Activated T-cell treated with anti-CD3 and anti-CD28 coated beads, Interleukin-2, amount 50 U/mL, for 4 hours (primary cell): Measurements from ENCODE around the gene CNNM1. TPM values are rescaled to one million over a fixed set of nuclear protein-coding genes. Genes with fewer than 3 reads are reported as not detected.

Experiments used
- ATAC-seq, 2 donors: fragments of 200-7000 bp; cut with Tn5 transposase; one replicate each; pipeline ENCODE4 v1.10.0; 2021
- DNase-seq: peaks from one replicate; pipeline ENCODE4 v3.0.0-alpha.2; 2020
- H3K27me3 Mint-ChIP-seq: one replicate; pipeline ENCODE4 v1.8.0; 2021; ENCODE audit warnings: low read depth, mixed read lengths
- H3K36me3 Mint-ChIP-seq: one replicate; pipeline ENCODE4 v1.8.0; 2022; ENCODE audit warnings: mixed read lengths; ENCODE audit not compliant: insufficient read depth
- H3K4me1 Mint-ChIP-seq: one replicate; pipeline ENCODE4 v1.8.0; 2021; ENCODE audit warnings: low read depth, mixed read lengths
- H3K4me3 Mint-ChIP-seq: one replicate; pipeline ENCODE4 v1.8.0; 2021; ENCODE audit warnings: mild to moderate bottlenecking, moderate library complexity, mixed read lengths
- H3K9me3 Mint-ChIP-seq: one replicate; pipeline ENCODE4 v1.8.0; 2021; ENCODE audit warnings: mixed read lengths
- total RNA-seq, 3 donors: library from RNA; stranded (reverse); gene quantifications; one replicate each; pipeline ENCODE4 v1.2.1, GENCODE V29; 2021

CNNM1 gene
- total RNA-seq, 3 donors from 2014 or later: 0.58 to 1.9 (median 0.60) TPM

DNA sequence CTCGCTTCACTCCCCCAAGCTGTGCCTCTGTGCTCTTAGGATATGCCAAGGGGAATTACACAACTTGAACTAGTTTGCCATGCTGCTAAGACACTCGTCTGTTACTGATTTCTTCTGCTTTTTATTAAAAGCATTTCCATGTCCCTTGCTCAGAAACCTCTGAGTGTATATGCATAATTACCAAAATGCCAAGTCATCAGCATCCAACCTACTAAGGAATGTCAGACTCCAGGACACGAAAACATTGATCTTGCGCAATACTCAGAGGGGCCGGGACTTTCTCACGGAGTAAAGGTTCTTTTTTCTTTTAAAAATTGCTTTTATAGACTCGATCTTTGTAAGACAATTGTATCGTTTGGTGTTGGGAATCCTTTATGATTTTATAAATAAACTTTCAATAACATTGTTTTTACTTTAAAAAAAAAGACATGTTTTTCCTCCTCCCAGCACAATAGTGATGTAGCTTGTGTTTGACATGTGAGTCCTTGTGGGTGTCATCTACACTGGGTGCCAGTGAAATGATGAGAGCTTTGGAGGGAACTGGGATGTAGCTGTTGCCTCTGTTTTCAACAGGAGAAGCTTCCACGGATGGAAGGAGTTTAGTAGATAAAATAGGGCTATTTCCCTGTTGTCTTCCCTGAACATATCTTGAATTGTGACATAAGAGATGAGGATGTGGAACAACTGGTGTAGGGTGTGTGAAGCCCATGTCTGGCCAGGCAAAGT is 43.6 kb downstream of the CNNM1 start:
- ATAC-seq: no peak

DNA sequence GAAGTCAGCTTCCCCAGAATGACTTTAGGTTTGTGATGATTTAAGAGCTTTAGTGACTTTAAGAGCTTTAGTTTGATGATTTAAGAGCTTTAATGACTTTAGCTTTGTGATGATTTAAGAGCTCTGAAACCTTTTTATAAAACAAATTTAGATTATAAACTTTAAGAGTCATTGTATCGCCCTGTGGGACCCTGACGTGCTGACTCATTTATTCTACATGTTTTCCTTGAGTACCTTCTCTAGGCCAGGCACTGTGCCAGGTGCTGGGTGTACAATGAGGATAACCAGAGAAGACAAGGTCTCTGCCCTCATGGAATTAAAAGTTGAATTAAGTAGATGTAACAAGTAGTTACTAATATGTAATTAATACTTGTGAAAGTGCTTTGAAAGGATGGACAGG is 45.4 kb downstream of the CNNM1 start:
- no peaks in the 10 kb centered on the region for H3K9me3 Mint-ChIP-seq
- no peak overlapping the region for H3K4me3 Mint-ChIP-seq
- H3K27me3 Mint-ChIP-seq: peaks cover 16% of the 10 kb centered on the region

More for the DNA sequence above, 43.6 kb downstream of the CNNM1 start:
- Mint-ChIP-seq H3K27me3 (peaks cover 24% of the 10 kb centered on the region), H3K36me3 (no peaks in the 10 kb centered on the region), H3K9me3 (no peaks in the 10 kb centered on the region), H3K4me3 (no peak overlapping the region), H3K4me1 (peaks cover 4% of the 10 kb centered on the region)
- DNase-seq: no peak

GRCh38 chr10:99374972-99375371 is 45.8 kb downstream of the CNNM1 start:
- Mint-ChIP-seq H3K27me3 (peaks cover 13% of the 10 kb centered on the region), H3K4me3 (no peak overlapping the region), H3K36me3 (no peaks in the 10 kb centered on the region), H3K4me1 (peaks cover 4% of the 10 kb centered on the region), H3K9me3 (no peaks in the 10 kb centered on the region)
- no peak for DNase-seq
- no peak for ATAC-seq

More for the DNA sequence above, 45.4 kb downstream of the CNNM1 start:
- no peak for DNase-seq
- Mint-ChIP-seq H3K36me3 (no peaks in the 10 kb centered on the region), H3K4me1 (peaks cover 4% of the 10 kb centered on the region)
- no peak for ATAC-seq

- ATAC-seq: no peak
- Mint-ChIP-seq H3K27me3 (peaks cover 13% of the 10 kb centered on the region), H3K4me1 (peaks cover 4% of the 10 kb centered on the region), H3K9me3 (no peaks in the 10 kb centered on the region), H3K4me3 (no peak overlapping the region), H3K36me3 (no peaks in the 10 kb centered on the region)
- DNase-seq: no peak
Observed at GRCh38 chr10:99375426-99375825, 46.3 kb downstream of the CNNM1 start.

DNA sequence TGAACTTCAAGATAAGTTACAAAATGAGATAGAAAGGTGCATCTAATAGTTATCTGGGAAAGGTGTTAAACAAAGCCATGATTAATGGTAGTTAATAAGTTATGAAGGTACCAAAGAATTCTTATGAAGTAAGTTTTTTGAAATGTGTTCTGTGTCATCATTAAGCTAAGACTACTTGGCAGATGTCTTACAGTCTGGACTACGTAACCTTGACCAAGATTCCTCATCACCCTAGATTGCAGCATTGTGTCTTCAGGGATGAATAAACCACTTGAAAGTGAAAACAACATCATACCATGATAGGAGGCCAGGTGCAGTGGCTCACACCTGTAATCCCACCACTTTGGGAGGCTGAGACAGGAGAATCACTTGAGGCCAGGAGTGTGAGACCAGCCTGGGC is 53.0 kb downstream of the CNNM1 start:
- H3K36me3 Mint-ChIP-seq: no peaks in the 10 kb centered on the region
- DNase-seq (no peak), ATAC-seq (no peak)
- no peaks in the 10 kb centered on the region for H3K9me3 Mint-ChIP-seq
- H3K4me1 Mint-ChIP-seq: no peaks in the 10 kb centered on the region
- peaks cover 9% of the 10 kb centered on the region for H3K27me3 Mint-ChIP-seq
- no peak overlapping the region for H3K4me3 Mint-ChIP-seq

- H3K4me1 Mint-ChIP-seq: no peaks in the 10 kb centered on the region
- no peaks in the 10 kb centered on the region for H3K36me3 Mint-ChIP-seq
- no peak overlapping the region for H3K4me3 Mint-ChIP-seq
- H3K27me3 Mint-ChIP-seq: peaks cover 6% of the 10 kb centered on the region
- no peaks in the 10 kb centered on the region for H3K9me3 Mint-ChIP-seq
- DNase-seq (no peak), ATAC-seq (no peak)
Observed at GRCh38 chr10:99387071-99387470, 57.9 kb downstream of the CNNM1 start.

- ATAC-seq: no peak
- DNase-seq: no peak
- no peak overlapping the region for H3K4me3 Mint-ChIP-seq
- H3K4me1 Mint-ChIP-seq: peaks cover 1% of the 10 kb centered on the region
- peaks cover 6% of the 10 kb centered on the region for H3K27me3 Mint-ChIP-seq
- H3K36me3 Mint-ChIP-seq: no peaks in the 10 kb centered on the region
- H3K9me3 Mint-ChIP-seq: no peaks in the 10 kb centered on the region
Observed at GRCh38 chr10:99387541-99387940, 58.4 kb downstream of the CNNM1 start.

DNA sequence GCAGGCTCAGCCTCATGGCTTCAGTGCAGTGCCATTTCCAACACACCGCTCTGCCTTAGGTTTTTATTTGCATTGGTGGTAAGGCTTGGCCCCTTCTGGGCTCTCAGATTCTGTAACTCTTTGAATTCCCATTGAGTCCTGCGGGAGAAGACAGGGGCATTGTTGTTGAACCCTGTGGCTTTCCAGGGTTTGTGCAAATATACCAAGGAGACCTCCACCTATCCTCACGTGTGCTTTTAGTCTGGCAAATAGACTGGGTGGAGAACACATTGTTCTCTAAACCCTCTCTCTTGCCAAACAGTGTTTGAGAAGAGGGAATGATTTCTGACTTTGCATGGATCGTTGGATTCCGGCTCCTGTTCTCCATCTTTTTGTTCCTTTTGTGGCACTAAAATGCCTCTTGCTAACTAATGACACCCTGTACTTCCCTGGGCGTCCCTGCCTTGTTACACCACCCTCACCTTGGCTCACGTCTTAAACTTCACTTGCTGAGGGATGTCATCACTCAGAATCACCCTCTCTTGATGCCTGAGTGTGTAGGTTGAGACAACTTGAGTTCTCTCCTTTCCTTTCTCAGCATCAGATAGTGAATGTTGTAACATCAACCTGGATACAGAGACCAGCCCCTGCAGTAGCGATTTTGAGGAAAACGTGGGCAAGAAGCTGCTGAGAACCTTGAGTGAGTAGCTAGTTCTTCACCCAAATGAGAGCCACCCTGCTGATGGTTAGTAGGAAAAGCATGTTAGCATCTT is 60.7 kb downstream of the CNNM1 start:
- no peaks in the 10 kb centered on the region for H3K9me3 Mint-ChIP-seq
- H3K4me1 Mint-ChIP-seq: peaks cover 2% of the 10 kb centered on the region
- peaks cover 6% of the 10 kb centered on the region for H3K27me3 Mint-ChIP-seq
- H3K36me3 Mint-ChIP-seq: no peaks in the 10 kb centered on the region
- no peak for DNase-seq
- H3K4me3 Mint-ChIP-seq: no peak overlapping the region
- no peak for ATAC-seq

- H3K4me3 Mint-ChIP-seq: no peak overlapping the region
- H3K4me1 Mint-ChIP-seq: peaks cover 2% of the 10 kb centered on the region
- ATAC-seq (no peak), DNase-seq (no peak)
- no peaks in the 10 kb centered on the region for H3K36me3 Mint-ChIP-seq
- no peaks in the 10 kb centered on the region for H3K9me3 Mint-ChIP-seq
- peaks cover 3% of the 10 kb centered on the region for H3K27me3 Mint-ChIP-seq
Observed at GRCh38 chr10:99391346-99391745, 62.2 kb downstream of the CNNM1 start.

DNA sequence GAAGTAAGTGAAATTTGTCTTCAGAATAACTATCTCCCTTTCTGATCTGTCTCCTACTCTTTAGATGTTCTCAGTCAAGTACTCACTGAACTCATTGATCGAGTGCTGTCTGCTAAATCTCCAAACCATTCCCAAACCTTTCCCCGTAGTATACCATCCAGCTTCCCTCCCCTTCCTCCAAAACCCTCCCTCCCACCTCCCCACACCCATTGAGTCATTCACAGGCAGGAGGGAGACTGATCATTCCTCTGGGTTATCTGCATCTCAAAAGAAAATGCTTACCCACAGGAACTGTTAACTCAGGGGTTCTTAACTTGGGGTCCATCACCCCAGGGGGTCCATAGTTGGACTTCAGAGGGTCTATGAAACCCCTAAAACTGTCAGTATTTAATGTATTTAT is 63.9 kb downstream of the CNNM1 start:
- Mint-ChIP-seq H3K4me3 (no peak overlapping the region), H3K4me1 (peaks cover 2% of the 10 kb centered on the region), H3K27me3 (no peaks in the 10 kb centered on the region), H3K36me3 (peaks cover 4% of the 10 kb centered on the region), H3K9me3 (no peaks in the 10 kb centered on the region)
- no peak for ATAC-seq
- DNase-seq: no peak

DNA sequence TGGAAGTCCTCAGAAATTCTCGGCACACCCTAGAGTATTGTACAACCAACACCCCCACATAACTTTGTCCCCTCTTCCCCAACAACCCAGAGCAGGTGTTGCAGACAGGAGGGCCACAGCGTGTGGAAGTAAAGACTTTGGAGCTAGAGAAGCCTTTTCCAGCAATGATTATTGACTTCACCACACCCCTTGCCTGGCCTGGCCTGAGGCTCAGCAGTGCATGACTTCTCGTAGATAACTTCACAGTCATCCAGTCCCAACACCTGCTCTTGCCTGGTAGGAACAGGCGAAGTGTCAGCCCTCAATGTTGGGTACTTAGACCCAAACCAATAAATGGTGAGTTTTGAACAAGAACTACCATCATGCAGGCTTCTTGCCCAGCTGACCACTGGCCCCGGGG is 64.5 kb downstream of the CNNM1 start:
- Mint-ChIP-seq H3K9me3 (no peaks in the 10 kb centered on the region), H3K4me1 (peaks cover 2% of the 10 kb centered on the region), H3K27me3 (no peaks in the 10 kb centered on the region), H3K36me3 (peaks cover 6% of the 10 kb centered on the region), H3K4me3 (no peak overlapping the region)
- no peak for ATAC-seq
- DNase-seq: no peak

DNA sequence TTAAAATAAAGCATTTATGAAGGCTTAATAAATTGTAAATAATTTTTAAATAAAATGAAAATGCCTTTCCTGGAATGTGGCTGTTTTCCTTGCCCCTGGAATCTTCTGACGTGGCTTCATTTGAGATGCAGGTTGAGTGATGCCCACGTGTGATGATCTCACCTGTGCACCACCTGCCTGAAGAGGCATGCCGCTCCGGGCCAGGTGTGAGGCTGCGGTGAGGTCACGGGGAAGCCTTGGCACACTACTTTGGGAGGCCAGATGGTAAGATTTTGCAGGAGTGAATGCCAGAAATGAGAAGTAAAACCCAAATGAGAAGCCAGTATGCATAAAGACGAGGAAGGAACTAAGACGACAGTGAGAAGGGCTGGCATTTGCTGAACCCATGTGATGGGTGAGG is 65.1 kb downstream of the CNNM1 start:
- no peaks in the 10 kb centered on the region for H3K27me3 Mint-ChIP-seq
- no peak for DNase-seq
- H3K36me3 Mint-ChIP-seq: peaks cover 9% of the 10 kb centered on the region
- H3K4me3 Mint-ChIP-seq: no peak overlapping the region
- H3K4me1 Mint-ChIP-seq: peaks cover 2% of the 10 kb centered on the region
- no peak for ATAC-seq
- no peaks in the 10 kb centered on the region for H3K9me3 Mint-ChIP-seq

DNA sequence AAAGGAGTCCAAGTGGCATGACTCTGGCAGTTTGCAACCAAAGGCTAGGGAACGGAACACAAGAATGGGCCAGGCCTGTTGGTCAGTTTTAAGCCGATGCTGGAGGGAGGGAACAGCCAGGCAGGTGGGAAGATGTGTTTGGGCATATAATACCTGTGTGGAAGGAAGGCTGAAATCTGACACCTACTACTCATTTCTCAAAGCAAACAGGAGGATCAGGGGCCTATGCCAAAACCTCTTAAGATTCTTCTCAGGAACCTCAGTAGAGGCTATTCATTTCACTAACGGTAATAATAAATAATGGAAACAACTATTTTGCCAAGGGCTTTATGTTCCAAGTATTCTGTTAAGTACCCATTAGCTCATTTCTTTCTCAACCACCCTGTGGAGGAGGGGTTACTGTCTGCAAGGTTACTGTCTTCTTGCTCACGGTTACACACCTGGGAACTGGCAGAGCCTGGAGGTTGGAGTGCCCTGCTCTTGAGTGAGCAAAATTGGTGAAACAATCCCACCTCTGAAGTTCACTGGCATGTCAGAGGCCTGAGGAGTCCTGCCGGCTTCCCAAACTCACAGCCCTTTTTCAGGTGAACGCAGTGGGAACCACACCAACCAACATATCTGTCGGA is 65.7 kb downstream of the CNNM1 start:
- no peak for ATAC-seq
- Mint-ChIP-seq H3K9me3 (no peaks in the 10 kb centered on the region), H3K4me3 (no peak overlapping the region), H3K4me1 (peaks cover 2% of the 10 kb centered on the region), H3K27me3 (no peaks in the 10 kb centered on the region), H3K36me3 (peaks cover 9% of the 10 kb centered on the region)
- no peak for DNase-seq

DNA sequence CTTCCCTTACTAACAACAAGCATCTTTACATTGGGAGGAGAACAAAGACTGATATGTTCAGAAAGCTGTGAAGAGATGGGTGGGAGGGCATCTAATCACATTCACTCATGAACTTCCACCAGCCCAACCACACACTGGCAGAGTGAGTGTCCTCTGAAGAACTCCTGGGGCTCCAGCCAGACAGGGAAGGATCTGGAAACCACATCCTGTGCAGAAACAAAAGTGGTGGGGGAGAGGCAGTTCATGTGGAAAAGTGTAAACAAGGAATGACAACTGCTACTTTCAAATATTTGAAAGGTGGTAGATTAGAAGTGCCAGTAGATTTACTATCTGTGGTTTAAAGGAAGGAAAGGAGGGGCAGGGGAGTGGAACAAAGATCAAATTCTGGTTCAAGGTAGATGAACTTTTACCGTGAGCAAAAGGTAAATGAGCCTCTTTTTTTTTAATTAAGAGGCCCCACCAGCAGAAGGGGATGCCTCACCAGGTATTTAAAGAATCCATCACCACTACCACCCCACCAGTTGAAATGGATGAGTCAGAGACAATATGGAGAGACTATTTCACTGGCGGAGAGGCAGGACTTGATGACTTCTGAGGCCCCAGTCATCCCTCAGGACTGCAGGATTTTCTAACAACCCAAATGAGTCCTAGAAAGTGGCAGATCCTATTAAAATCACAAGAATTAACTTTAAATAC is 66.7 kb downstream of the CNNM1 start:
- DNase-seq (no peak), ATAC-seq (no peak)
- Mint-ChIP-seq H3K4me3 (no peak overlapping the region), H3K4me1 (peaks cover 2% of the 10 kb centered on the region), H3K36me3 (peaks cover 9% of the 10 kb centered on the region), H3K9me3 (no peaks in the 10 kb centered on the region), H3K27me3 (no peaks in the 10 kb centered on the region)
